H1 (cell line): ENCODE data around the gene GAS7. TPM values are rescaled to one million over a fixed set of nuclear protein-coding genes. Genes with fewer than 3 reads are reported as not detected.

ENCODE experiments used
- CHD7 ChIP-seq: fragments of 300-600 bp; sonication (generic); IDR thresholded peaks from 2 replicates; pipeline ENCODE4 v1.7.1; 2012; ENCODE audit warnings: low read length, moderate library complexity, mild to moderate bottlenecking, inconsistent platforms; ENCODE audit not compliant: insufficient replicate concordance
- CTCF ChIP-seq, 3 experiments: IDR thresholded peaks; 1 replicate in 2 of 3; 2 replicates in 1 of 3; pipeline versions ENCODE4 v1.5.1 to v1.6.1; 2011; ENCODE audit warnings: low read length in 3 of 3, mild to moderate bottlenecking in 3 of 3, inconsistent platforms in 2 of 3, low read depth in 1 of 3, moderate library complexity in 1 of 3; ENCODE audit not compliant: insufficient read depth in 1 of 3; ENCODE audit errors: control extremely low read depth in 1 of 3
- EGR1 ChIP-seq: IDR thresholded peaks from 2 replicates; pipeline ENCODE4 v1.6.1; 2011; ENCODE audit warnings: low read depth, low read length, borderline replicate concordance
- KDM4A ChIP-seq: IDR thresholded peaks from one replicate; pipeline ENCODE4 v1.7.1; 2012; ENCODE audit warnings: low read depth, mild to moderate bottlenecking, moderate library complexity, low read length, inconsistent platforms; ENCODE audit not compliant: severe bottlenecking
- PHF8 ChIP-seq: fragments of 200-600 bp; sonication (generic); conservative IDR thresholded peaks from 2 replicates; pipeline ENCODE4 v1.7.1; 2012; ENCODE audit warnings: low read depth, mild to moderate bottlenecking, inconsistent platforms, low read length, moderate library complexity
- SIRT6 ChIP-seq: IDR thresholded peaks from one replicate; pipeline ENCODE4 v1.7.1; 2012; ENCODE audit warnings: low read length, inconsistent platforms
- polyA plus RNA-seq, 7 experiments: library from polyadenylated mRNA; depleted of rRNA in 3 of 7; stranded (reverse) in 5 of 7; unstranded in 2 of 7; fragments of >200 nt in 5 of 7; fragments of 200-250 nt in 2 of 7; gene quantifications; 1 replicate in 5 of 7; 2 replicates in 1 of 7; 4 replicates in 1 of 7; pipeline versions ENCODE4 v1.2.1 to v1.2.3, GENCODE V29; 2011 to 2013; ENCODE audit warnings: missing spikeins in 2 of 7, mixed read lengths in 2 of 7
- total RNA-seq: library from RNA; stranded (reverse); fragmentation: NEBNext Ultra II Directional; extraction: Animal tissue kit (Norgen Biotek cat#: 25700); gene quantifications from 2 replicates; pipeline ENCODE4 v1.2.1, GENCODE V29; 2021

Gene GAS7
- total and polyA plus RNA-seq, 2 of the 8 experiments (the other 6 are each of a cell fraction or from before 2014, with no cell fraction given) = 5.0 to 14.5 TPM

GRCh38 chr17:10099051-10099571 is 99.3 kb downstream of the GAS7 start (continued):
- TF ChIP-seq CHD7 (no peak), SIRT6 (no peak), EGR1 (no peak), PHF8 (no peak), KDM4A (no peak), CTCF (IDR thresholded peaks at IDR 0.05; ENCODE audit: control extremely low read depth in 1 of 3, insufficient read depth in 1 of 3, low read depth in 1 of 3, low read length in 3 of 3) (no peak)
